Aorta (tissue), 5 donors: ENCODE results near the gene ERBB3. TPM values are rescaled to one million over a fixed set of nuclear protein-coding genes. Genes with fewer than 3 reads are reported as not detected.

Experiments
- ATAC-seq: fragments of 200-7000 bp; cut with Tn5 transposase; one replicate; pipeline ENCODE4 v1.9.1; 2022; ENCODE audit warnings: moderate library complexity; ENCODE audit not compliant: low FRiP score
- DNase-seq, 2 donors: peaks; one replicate each; pipeline ENCODE4 v3.0.0-alpha.2; 2020
- H3K27ac ChIP-seq, 2 donors: one replicate each; pipeline ENCODE4 v1.5.1; 2013; ENCODE audit warnings: low read length in 2 of 2, mild to moderate bottlenecking in 2 of 2, moderate library complexity in 2 of 2, control low read depth in 1 of 2, inconsistent platforms in 1 of 2, low read depth in 1 of 2
- H3K27me3 ChIP-seq, 2 donors: one replicate each; pipeline ENCODE4 v1.6.1; 2013; ENCODE audit warnings: control low read depth in 1 of 2, low read length in 1 of 2, mild to moderate bottlenecking in 1 of 2, moderate library complexity in 1 of 2; ENCODE audit not compliant: insufficient read depth in 2 of 2, control insufficient read depth in 1 of 2
- H3K36me3 ChIP-seq, 2 donors: one replicate each; pipeline ENCODE4 v1.6.1; 2013; ENCODE audit warnings: control low read depth in 1 of 2, low read length in 1 of 2, mild to moderate bottlenecking in 1 of 2; ENCODE audit not compliant: insufficient read depth in 2 of 2, control insufficient read depth in 1 of 2
- H3K4me1 ChIP-seq, 2 donors: one replicate each; pipeline ENCODE4 v1.6.1; 2013; ENCODE audit warnings: low read length in 2 of 2, control low read depth in 1 of 2, mild to moderate bottlenecking in 1 of 2, moderate library complexity in 1 of 2; ENCODE audit not compliant: insufficient read depth in 2 of 2, control insufficient read depth in 1 of 2
- H3K4me3 ChIP-seq, 2 donors: one replicate each; pipeline ENCODE4 v1.5.1; 2013; ENCODE audit warnings: low read length in 2 of 2, control low read depth in 1 of 2, mild to moderate bottlenecking in 1 of 2
- H3K9me3 ChIP-seq: one replicate; pipeline ENCODE4 v1.6.1; 2013; ENCODE audit warnings: mild to moderate bottlenecking, low read length; ENCODE audit not compliant: control insufficient read depth
- WGBS, 2 donors: extraction: QIAGEN DNeasy Blood & Tissue Kit; methylation state at CpG; one replicate each; pipeline ENCODE4 v1.1.7; 2013; 5-methylcytosine and 5-hydroxymethylcytosine counted together
- intact Hi-C, 2 donors: fragments of 100-400 bp; cut with DNase I; formaldehyde crosslinking; loops; one replicate each; pipeline versions ENCODE4 v1.14.2 to v1.15.0; 2022
- polyA plus RNA-seq, 2 donors: library from polyadenylated mRNA; stranded (reverse); fragments of 200-250 nt; gene quantifications; one replicate each; pipeline ENCODE4 v1.2.3, GENCODE V29; 2013
- total RNA-seq, 2 donors: library from RNA; stranded (reverse); fragmentation: NEBNext Ultra II Directional; extraction: Animal tissue kit (Norgen Biotek cat#: 25700); gene quantifications; one replicate each; pipeline ENCODE4 v1.2.1, GENCODE V29; 2021
- donor health status: healthy with polysubstance abuse.
- donor health status: Bipolar disorder and iron deficiency.
- donor health status: DM: no; HTN: no; CAD: no.
- donor health status: DM: no; HTN: no; CAD: no.
- donor health status: DM: yes; HTN: yes; CAD: no.

ERBB3 gene
- total and polyA plus RNA-seq, 4 donors = 0.23 to 9.6 (median 4.2) TPM

- H3K4me1 ChIP-seq = peaks cover 0 to 5% of the 10 kb centered on the region in 2 donors
- H3K4me3 ChIP-seq = peak overlapping the region; percentile 50 to 67
- H3K27me3 ChIP-seq = no peaks in the 10 kb centered on the region
- peak overlapping the region in 1 of 2 donors; percentile 61 for H3K27ac ChIP-seq
- no peaks in the 10 kb centered on the region for H3K9me3 ChIP-seq
- 1% methylated on average over 29 of the region's 29 CpGs for WGBS, 2 donors
- peaks cover 3 to 13% of the 10 kb centered on the region in 2 donors for H3K36me3 ChIP-seq
- intact Hi-C loops = loop anchor here in 1 of 2 donors (2.0 kb wide), 1 partner anchor 21 kb away; no protein-coding TSS in a partner anchor
- DNase-seq = peak; percentile 82 to 92
- peak; percentile 58 for ATAC-seq
These were observed 49.4 kb downstream of the ERBB3 start for GRCh38 chr12:56129206-56129941.

- Histone ChIP-seq H3K27ac (peak overlapping the region in 1 of 2 donors; percentile 37), H3K36me3 (peaks cover 3 to 13% of the 10 kb centered on the region in 2 donors), H3K9me3 (no peaks in the 10 kb centered on the region), H3K4me1 (peaks cover 0 to 5% of the 10 kb centered on the region in 2 donors), H3K4me3 (peak overlapping the region in 1 of 2 donors; percentile 67), H3K27me3 (no peaks in the 10 kb centered on the region)
- intact Hi-C loops = loop anchor here in 1 of 2 donors (2.0 kb wide), 1 partner anchor 21 kb away; no protein-coding TSS in a partner anchor
- ATAC-seq (no peak), DNase-seq (no peak)
- 49 to 53% methylated on average over 22 of the region's 22 CpGs for WGBS, 2 donors
These were observed 50.1 kb downstream of the ERBB3 start for GRCh38 chr12:56129942-56130495.

- ATAC-seq = no peak
- Histone ChIP-seq H3K27ac (no peak overlapping the region), H3K4me3 (no peak overlapping the region), H3K4me1 (peaks cover 0 to 5% of the 10 kb centered on the region in 2 donors), H3K9me3 (no peaks in the 10 kb centered on the region), H3K27me3 (no peaks in the 10 kb centered on the region), H3K36me3 (peaks cover 3 to 13% of the 10 kb centered on the region in 2 donors)
- 85 to 87% methylated on average over 4 of the region's 4 CpGs for WGBS, 2 donors
- intact Hi-C loops = no loop called here
- DNase-seq = no peak
These were observed 50.9 kb downstream of the ERBB3 start for GRCh38 chr12:56130876-56131275.

- no peak for DNase-seq
- Histone ChIP-seq H3K27me3 (no peaks in the 10 kb centered on the region), H3K4me1 (no peaks in the 10 kb centered on the region), H3K9me3 (no peaks in the 10 kb centered on the region), H3K4me3 (no peak overlapping the region), H3K27ac (no peak overlapping the region), H3K36me3 (peaks cover 9 to 18% of the 10 kb centered on the region in 2 donors)
- intact Hi-C loops = no loop called here
- ATAC-seq = no peak
- 96 to 100% methylated on average over 6 of the region's 6 CpGs for WGBS, 2 donors
These were observed 54.9 kb downstream of the ERBB3 start for GRCh38 chr12:56134897-56135296.

GRCh38 chr12:56137853-56138571, 58.0 kb downstream of the ERBB3 start:
- Histone ChIP-seq H3K27me3 (no peaks in the 10 kb centered on the region), H3K4me1 (no peaks in the 10 kb centered on the region), H3K36me3 (peaks cover 6 to 17% of the 10 kb centered on the region in 2 donors), H3K4me3 (no peak overlapping the region), H3K9me3 (no peaks in the 10 kb centered on the region), H3K27ac (no peak overlapping the region)
- DNase-seq (peak; percentile 27 to 55), ATAC-seq (no peak)
- intact Hi-C loops = no loop called here
- 95 to 96% methylated on average over 14 of the region's 14 CpGs for WGBS, 2 donors

- no peak for DNase-seq
- H3K9me3 ChIP-seq = no peaks in the 10 kb centered on the region
- no peak for ATAC-seq
- no peaks in the 10 kb centered on the region for H3K27me3 ChIP-seq
- H3K4me3 ChIP-seq = no peak overlapping the region
- 88 to 93% methylated on average over 19 of the region's 19 CpGs for WGBS, 2 donors
- H3K36me3 ChIP-seq = peaks cover 6 to 17% of the 10 kb centered on the region in 2 donors
- H3K27ac ChIP-seq = no peak overlapping the region
- H3K4me1 ChIP-seq = no peaks in the 10 kb centered on the region
- intact Hi-C loops = no loop called here
These were observed 62.2 kb downstream of the ERBB3 start for GRCh38 chr12:56141946-56142784.

- DNase-seq (no peak), ATAC-seq (no peak)
- Histone ChIP-seq H3K36me3 (peaks cover 2 to 14% of the 10 kb centered on the region in 2 donors), H3K27ac (no peak overlapping the region), H3K4me3 (no peak overlapping the region), H3K9me3 (no peaks in the 10 kb centered on the region), H3K4me1 (no peaks in the 10 kb centered on the region), H3K27me3 (no peaks in the 10 kb centered on the region)
- whole genome bisulfite sequencing, 2 donors = 78 to 79% methylated on average over 4 of the region's 4 CpGs
- intact Hi-C loops = no loop called here
These were observed 63.3 kb downstream of the ERBB3 start for GRCh38 chr12:56143217-56143616.

- Histone ChIP-seq H3K4me1 (no peaks in the 10 kb centered on the region), H3K9me3 (no peaks in the 10 kb centered on the region), H3K36me3 (peaks cover 0 to 14% of the 10 kb centered on the region in 2 donors), H3K27ac (no peak overlapping the region), H3K27me3 (no peaks in the 10 kb centered on the region), H3K4me3 (no peak overlapping the region)
- 86% methylated on average over 8 of the region's 8 CpGs for WGBS, 2 donors
- intact Hi-C loops = no loop called here
- DNase-seq (no peak), ATAC-seq (peak; percentile 6)
These were observed 63.9 kb downstream of the ERBB3 start for GRCh38 chr12:56143870-56144269.
